K562 (cell line): Measurements from ENCODE around the gene URAD. TPM values are rescaled to one million over a fixed set of nuclear protein-coding genes. Genes with fewer than 3 reads are reported as not detected.

ENCODE experiments used
- ATAC-seq: fragments of 200-7000 bp; cut with Tn5 transposase; 3 replicates; pipeline ENCODE4 v1.9.1; 2020; ENCODE audit warnings: moderate library complexity
- BruUV-seq: library from RNA; stranded (reverse); fragments of 400-500 nt; replicated peaks from 2 replicates; lab custom pipeline; 2021; lab: Mats Ljungman, UMichigan
- CTCF ChIA-PET: fragments of 300-600 bp; formaldehyde crosslinking; extraction: SDS; loops from one replicate; lab custom pipeline; 2021; ENCODE audit warnings: low intra/inter-chr PET ratio; lab: Yijun Ruan, JAX
- POLR2A ChIA-PET: fragments of 300-600, 350-650 bp; sonication (Branson Sonifier 250); formaldehyde crosslinking; extraction: SDS; loops from one replicate; lab custom pipeline; 2021; ENCODE audit warnings: antibody characterized with exemption, inconsistent platforms; lab: Yijun Ruan, JAX
- DNase-seq, 4 experiments: peaks; one replicate each; pipeline versions ENCODE4 v3.0.0 to v3.0.0-alpha.2; 2011 to 2018; ENCODE audit warnings: low spot score in 3 of 4, mixed read lengths in 3 of 4; ENCODE audit errors: extremely low read depth in 1 of 4
- FAIRE-seq: peaks from 2 replicates; lab custom pipeline; 2011; peaks lifted over from hg19 to GRCh38; lab: Jason Lieb, UNC
- H2AFZ ChIP-seq: 2 replicates; pipeline ENCODE4 v1.6.0; 2011; ENCODE audit warnings: low read depth, low read length, control low read depth, inconsistent platforms
- H3K27ac ChIP-seq: fragments of 200-600 bp; 3 replicates; pipeline ENCODE4 v1.8.0; 2011; ENCODE audit warnings: low read depth, mild to moderate bottlenecking, control low read depth, inconsistent platforms, low read length, moderate library complexity, mixed read lengths; ENCODE audit errors: extremely low read depth
- H3K27me3 ChIP-seq, 2 experiments: fragments of 300-600 bp in 1 of 2; 2 replicates in 1 of 2; 3 replicates in 1 of 2; pipeline versions ENCODE4 v1.6.0 to v1.8.0; 2011; ENCODE audit warnings: inconsistent platforms in 2 of 2, low read length in 2 of 2, mild to moderate bottlenecking in 1 of 2, mixed read lengths in 1 of 2, moderate library complexity in 1 of 2; ENCODE audit not compliant: control insufficient read depth in 2 of 2, insufficient read depth in 2 of 2
- H3K36me3 ChIP-seq: fragments of 300-600 bp; 3 replicates; pipeline ENCODE4 v1.8.0; 2011; ENCODE audit warnings: mild to moderate bottlenecking, low read length, inconsistent platforms; ENCODE audit not compliant: control insufficient read depth, insufficient read depth
- H3K4me1 ChIP-seq, 2 experiments: fragments of 200-600 bp in 1 of 2; replicated peaks in 1 of 2; 2 replicates in 1 of 2; 3 replicates in 1 of 2; pipeline versions ENCODE4 v1.5.1 to v1.8.0; 2011; ENCODE audit warnings: inconsistent platforms in 2 of 2, low read length in 2 of 2, mild to moderate bottlenecking in 1 of 2, mixed read lengths in 1 of 2, moderate library complexity in 1 of 2; ENCODE audit not compliant: control insufficient read depth in 2 of 2, insufficient read depth in 2 of 2
- H3K4me2 ChIP-seq: 2 replicates; pipeline ENCODE4 v1.6.1; 2011; ENCODE audit warnings: low read length, control low read depth, inconsistent platforms, mixed read lengths; ENCODE audit not compliant: insufficient read depth
- H3K4me3 ChIP-seq: fragments of 200-600 bp; sonication (generic), shearing (Covaris generic); 2 replicates; pipeline ENCODE4 v1.5.1; 2016; ENCODE audit warnings: control low read depth, inconsistent platforms
- H3K79me2 ChIP-seq: fragments of 200-600 bp; 3 replicates; pipeline ENCODE4 v1.8.0; 2011; ENCODE audit warnings: low read length, inconsistent platforms; ENCODE audit not compliant: control insufficient read depth, insufficient read depth
- H3K9ac ChIP-seq, 2 experiments: 2 replicates each; pipeline versions ENCODE4 v1.6.0 to v1.6.1; 2011; ENCODE audit warnings: low read depth in 2 of 2, low read length in 2 of 2, control low read depth in 1 of 2, inconsistent platforms in 1 of 2, mild to moderate bottlenecking in 1 of 2, mixed read lengths in 1 of 2; ENCODE audit not compliant: insufficient read depth in 1 of 2
- H3K9me1 ChIP-seq: one replicate; pipeline ENCODE4 v1.6.0; 2011; ENCODE audit warnings: inconsistent platforms, mild to moderate bottlenecking, low read length, moderate library complexity; ENCODE audit not compliant: control insufficient read depth, insufficient read depth
- H3K9me3 ChIP-seq: replicated peaks from 2 replicates; pipeline ENCODE4 v1.5.1; 2011; ENCODE audit warnings: low read depth, low read length, inconsistent platforms; ENCODE audit not compliant: control insufficient read depth, insufficient read depth
- H4K20me1 ChIP-seq: replicated peaks from 2 replicates; pipeline ENCODE4 v1.6.1; 2011; ENCODE audit warnings: low read length, inconsistent platforms, mixed read lengths; ENCODE audit not compliant: control insufficient read depth, insufficient read depth
- ARHGAP35 ChIP-seq: fragments of 450-650 bp; IDR thresholded peaks from 2 replicates; pipeline ENCODE4 v1.6.1; 2018; ENCODE audit not compliant: partially characterized antibody
- CCAR2 ChIP-seq: fragments of 200-400 bp; formaldehyde crosslinking; IDR thresholded peaks from 2 replicates; pipeline ENCODE4 v1.6.1; 2017; ENCODE audit warnings: mild to moderate bottlenecking, low read depth, low read length
- COPS2 ChIP-seq: fragments of 450-650 bp; conservative IDR thresholded peaks from 2 replicates; pipeline ENCODE4 v1.6.1; 2016; ENCODE audit warnings: mild to moderate bottlenecking, moderate library complexity
- DEAF1 ChIP-seq: fragments of 450-650 bp; formaldehyde crosslinking; IDR thresholded peaks from 2 replicates; pipeline ENCODE4 v1.4.0; 2020; ENCODE audit warnings: mild to moderate bottlenecking, moderate library complexity
- DPF2 ChIP-seq: fragments of 450-650 bp; IDR thresholded peaks from 2 replicates; pipeline ENCODE4 v1.6.1; 2016
- E2F4 ChIP-seq: sonication (generic); formaldehyde crosslinking; IDR thresholded peaks from 2 replicates; pipeline ENCODE4 v1.8.0; 2022; ENCODE audit warnings: mild to moderate bottlenecking, low read depth, missing genetic modification reagents
- E2F8 ChIP-seq: fragments of 450-650 bp; IDR thresholded peaks from 2 replicates; pipeline ENCODE4 v1.7.1; 2018; ENCODE audit warnings: mild to moderate bottlenecking, low read depth; ENCODE audit not compliant: partially characterized antibody
- NCOA1 ChIP-seq: fragments of 450-650 bp; IDR thresholded peaks from 2 replicates; pipeline ENCODE4 v1.6.1; 2016; ENCODE audit warnings: low read depth
- PBX2 ChIP-seq, 2 experiments: IDR thresholded peaks in 1 of 2; conservative IDR thresholded peaks in 1 of 2; 2 replicates each; pipeline ENCODE4 v1.6.1; 2016; ENCODE audit warnings: low read depth in 2 of 2, mild to moderate bottlenecking in 1 of 2, missing compliant biosample characterization in 1 of 2, missing genetic modification characterization in 1 of 2, moderate library complexity in 1 of 2
- POLR3A ChIP-seq: IDR thresholded peaks from 2 replicates; pipeline ENCODE4 v1.6.1; 2011; ENCODE audit warnings: borderline replicate concordance, mild to moderate bottlenecking, moderate library complexity; ENCODE audit not compliant: insufficient read length, insufficient read depth; ENCODE audit errors: extremely low read depth
- PRMT5 ChIP-seq: sonication (generic); formaldehyde crosslinking; IDR thresholded peaks from 2 replicates; pipeline ENCODE4 v1.5.0; 2020; ENCODE audit warnings: missing genetic modification reagents
- ZNF589 ChIP-seq: fragments of 200-800 bp; sonication (Bioruptor generic); IDR thresholded peaks from 2 replicates; pipeline ENCODE4 v1.6.1; 2016; ENCODE audit warnings: low read depth, missing genetic modification characterization, missing compliant biosample characterization
- ZNF780A ChIP-seq: fragments of 250-450 bp; sonication (Bioruptor Pico); IDR thresholded peaks from 2 replicates; pipeline ENCODE4 v1.5.0; 2021; ENCODE audit warnings: mild to moderate bottlenecking
- WGBS: fragments of 100-300 bp; shearing (Covaris generic); methylation state at CpG from one replicate; pipeline ENCODE4 v1.1.6; 2016; ENCODE audit warnings: low coverage, mixed read lengths; ENCODE audit not compliant: insufficient coverage; ENCODE audit errors: missing lambda C conversion rate; 5-methylcytosine and 5-hydroxymethylcytosine counted together
- in situ Hi-C: fragments of 300-500 bp; cut with MboI; formaldehyde crosslinking; loops from 4 replicates; pipeline ENCODE4 v1.15.0; 2018; ENCODE audit warnings: inconsistent platforms, mixed read lengths
- intact Hi-C: fragments of 100-400 bp; cut with micrococcal nuclease; formaldehyde crosslinking; loops from 2 replicates; pipeline ENCODE4 v1.14.2; 2022
- polyA plus RNA-seq, 8 experiments: library from polyadenylated mRNA; depleted of rRNA in 4 of 8; stranded (reverse) in 5 of 8; unstranded in 3 of 8; fragments of >200 nt; fragmentation: Nextera tagmentation in 2 of 8; fragmentation: Illumina TruSeq in 1 of 8; extraction: Ambion mirVana in 2 of 8; extraction: Trizol in 1 of 8; gene quantifications; 2 replicates each; pipeline versions ENCODE4 v1.2.1 to v1.2.3, GENCODE V29; 2011 to 2014; ENCODE audit warnings: inconsistent platforms in 1 of 8, missing spikeins in 1 of 8
- total RNA-seq, 7 experiments: library from RNA; depleted of rRNA in 6 of 7; stranded (reverse); fragments of >200 nt in 6 of 7; fragmentation: Illumina TruSeq in 2 of 7; extraction: Trizol in 2 of 7; gene quantifications; 2 replicates each; pipeline versions ENCODE4 v1.2.1 to v1.2.3, GENCODE V29; 2011 to 2021; ENCODE audit warnings: low replicate concordance in 1 of 7

URAD gene
- total and polyA plus RNA-seq, 9 of the 15 experiments (the other 6 are each of a cell fraction or from before 2014, with no cell fraction given), result not detected

GRCh38 chr13:27980280-27980998 is 8.1 kb downstream of the URAD start:
- no peak for ATAC-seq
- H3K4me1 ChIP-seq, result 0 out of 5 replicates have a peak, but pooled peaks cover 0 to 3% of the 10 kb centered on the region in 2 experiments
- H4K20me1 ChIP-seq, result no peaks in the 10 kb centered on the region
- no peaks in the 10 kb centered on the region for H3K9me1 ChIP-seq
- no peak overlapping the region for H3K4me2 ChIP-seq
- H3K36me3 ChIP-seq, result no peaks in the 10 kb centered on the region
- CTCF ChIA-PET, result no interaction called here
- POLR2A ChIA-PET, result no interaction called here
- no TSS peak for BruUV-seq
- H3K27ac ChIP-seq, result no peak overlapping the region
- no peak overlapping the region for H2AFZ ChIP-seq
- FAIRE-seq, result no peak
- in situ Hi-C loops, result loop anchor here (10.0 kb wide), 1 partner anchor 1026 kb away; no protein-coding TSS in a partner anchor
- WGBS, result 10% methylated on average over 19 of the region's 54 CpGs
- DNase-seq, result no peak
- intact Hi-C loops, result loop anchor here (5.0 kb wide), 2 partner anchors 153 to 608 kb away; no protein-coding TSS in a partner anchor
- H3K4me3 ChIP-seq, result no peak overlapping the region
- H3K9me3 ChIP-seq, result no peaks in the 10 kb centered on the region
- no peaks in the 10 kb centered on the region for H3K79me2 ChIP-seq
- H3K27me3 ChIP-seq, result peaks cover 3 to 39% of the 10 kb centered on the region in 2 experiments; a peak in 4 of 5 replicates
- H3K9ac ChIP-seq, result no peak overlapping the region
- TF ChIP-seq DEAF1 (CRISPR knock-in tag), result no peak
- no peak for TF ChIP-seq E2F8
- no peak for TF ChIP-seq ZNF780A (CRISPR knock-in tag)
- TF ChIP-seq PBX2 (CRISPR knock-in tag; IDR thresholded peaks at IDR 0.05; ENCODE audit: low read depth), result no peak
- no peak for TF ChIP-seq PBX2 (tag; conservative IDR thresholded peaks at IDR 0.05; ENCODE audit: low read depth)
- no peak for TF ChIP-seq POLR3A
- TF ChIP-seq CCAR2, result no peak
- TF ChIP-seq DPF2, result no peak
- TF ChIP-seq E2F4, result no peak
- no peak for TF ChIP-seq ARHGAP35
- TF ChIP-seq ZNF589 (CRISPR knock-in tag), result no peak
- no peak for TF ChIP-seq COPS2
- TF ChIP-seq NCOA1, result no peak
- TF ChIP-seq PRMT5 (CRISPR knock-in tag), result no peak
